Rectal smooth muscle tissue (tissue), 1 donor: ENCODE measurements around the gene AKT2.
"Not testable (repeated sequence)": the region's sequence is repeated elsewhere in the genome, so short reads cannot be mapped to it uniquely, and the experiment has no call there.

ENCODE experiments used
- H3K27ac ChIP-seq: one replicate; pipeline ENCODE4 v1.7.0; 2013; ENCODE audit warnings: low read depth, low read length, inconsistent platforms
- H3K27me3 ChIP-seq: one replicate; pipeline ENCODE4 v1.7.0; 2013; ENCODE audit warnings: low read length; ENCODE audit not compliant: control insufficient read depth, insufficient read depth
- H3K36me3 ChIP-seq: one replicate; pipeline ENCODE4 v1.7.0; 2013; ENCODE audit warnings: low read length; ENCODE audit not compliant: control insufficient read depth, insufficient read depth
- H3K4me1 ChIP-seq: one replicate; pipeline ENCODE4 v1.7.0; 2013; ENCODE audit warnings: low read length; ENCODE audit not compliant: control insufficient read depth, insufficient read depth
- H3K4me3 ChIP-seq: one replicate; pipeline ENCODE4 v1.7.0; 2013; ENCODE audit warnings: low read length
- H3K9ac ChIP-seq: one replicate; pipeline ENCODE4 v1.7.0; 2013; ENCODE audit warnings: low read length

Gene AKT2

DNA sequence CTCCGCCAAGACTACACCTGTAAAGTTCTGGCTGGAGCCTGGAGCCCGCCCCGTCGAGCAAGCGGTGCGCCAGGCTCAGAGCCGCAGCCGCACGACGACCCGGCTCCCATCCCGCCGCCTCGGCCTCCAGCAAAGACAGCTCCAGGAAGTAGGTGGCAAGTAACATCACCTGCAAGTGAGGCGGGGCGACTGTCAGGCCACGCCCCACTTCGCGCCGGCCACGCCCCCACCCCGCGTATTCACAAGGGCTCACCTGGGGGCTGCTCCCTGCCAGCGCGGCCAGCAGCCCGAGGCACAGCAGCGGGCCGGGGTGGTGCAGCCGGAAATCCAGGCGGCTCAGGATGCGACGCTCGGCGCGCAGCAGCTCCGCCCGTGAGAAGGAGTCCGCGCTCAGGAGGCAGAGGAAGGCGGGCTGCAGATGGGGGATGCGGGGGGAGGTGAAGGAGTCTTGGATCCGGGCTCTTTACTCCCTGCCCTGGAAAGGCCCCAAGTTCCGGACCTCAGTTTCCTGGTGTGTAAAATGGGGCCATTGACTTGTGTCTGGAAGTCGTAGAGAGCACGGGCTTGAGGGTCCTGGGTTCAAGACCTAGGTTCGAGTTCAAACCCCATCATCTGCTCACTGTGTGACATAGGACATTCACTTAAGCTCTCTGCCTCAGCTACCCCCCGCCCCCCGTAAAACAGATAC lies 61.9 kb downstream of the AKT2 start:
- H3K4me3 ChIP-seq = no peak overlapping the region

DNA sequence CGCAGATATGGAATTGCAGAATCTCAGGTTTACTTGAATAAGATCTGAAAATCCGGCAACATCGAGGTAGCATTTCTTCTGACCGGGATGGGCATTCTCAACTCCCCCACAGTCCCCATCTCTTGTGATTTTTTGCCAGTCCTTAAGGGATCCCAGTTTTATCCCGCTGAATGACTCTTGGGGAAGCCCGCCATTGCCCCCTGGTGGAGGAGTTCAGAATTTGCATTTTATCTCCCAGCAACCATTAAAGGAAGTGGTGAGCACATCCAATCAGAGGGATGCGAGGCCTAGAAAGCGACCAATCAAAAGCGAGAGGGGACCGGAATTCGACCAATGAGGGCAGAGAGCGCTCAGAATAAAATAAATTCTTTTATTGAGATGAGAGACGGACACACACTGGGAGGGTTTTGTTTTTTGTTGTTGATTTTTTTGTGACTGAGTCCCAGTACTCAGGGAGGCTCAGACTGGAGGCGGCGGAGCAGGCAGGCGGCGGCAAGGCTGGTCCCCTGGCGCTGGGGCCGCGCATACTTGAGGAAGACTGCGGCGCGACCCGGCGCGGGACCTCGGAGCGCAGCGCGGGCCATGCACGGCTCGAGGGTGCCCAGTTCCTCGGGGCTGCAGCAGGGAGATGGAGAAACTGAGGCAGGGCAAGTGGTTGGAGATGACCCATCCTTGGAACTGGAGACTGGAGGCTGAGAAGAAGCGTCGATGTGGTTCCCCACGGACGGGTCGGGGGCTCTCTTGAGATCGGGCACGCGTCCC lies 63.1 kb downstream of the AKT2 start:
- Histone ChIP-seq H3K4me1 (peaks cover 2% of the 10 kb centered on the region), H3K4me3 (no peak overlapping the region), H3K27ac (no peak overlapping the region), H3K36me3 (no peaks in the 10 kb centered on the region), H3K9ac (no peak overlapping the region), H3K27me3 (peaks cover 22% of the 10 kb centered on the region)

More for the DNA sequence above, 61.9 kb downstream of the AKT2 start:
- Histone ChIP-seq H3K4me1 (peaks cover 2% of the 10 kb centered on the region), H3K9ac (no peak overlapping the region), H3K27me3 (peaks cover 16% of the 10 kb centered on the region), H3K36me3 (no peaks in the 10 kb centered on the region), H3K27ac (no peak overlapping the region)

DNA sequence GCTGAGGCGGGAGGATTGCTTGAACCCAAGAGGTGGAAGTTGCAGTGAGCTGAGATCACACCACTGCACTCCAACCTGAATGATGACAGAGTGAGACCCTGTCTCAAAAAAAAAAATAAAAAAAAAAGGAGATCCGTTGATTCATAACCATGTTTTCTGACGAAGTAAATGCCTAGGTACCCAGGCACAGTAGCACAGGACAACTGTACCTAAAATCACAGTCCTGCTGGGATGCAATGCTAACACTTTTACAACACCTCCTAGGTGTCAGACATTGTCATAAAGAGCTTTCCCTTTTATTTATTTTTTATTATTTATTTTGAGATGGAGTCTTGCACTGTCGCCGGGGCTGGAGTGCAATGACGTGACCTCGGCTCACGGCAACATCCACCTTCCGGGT lies 64.5 kb downstream of the AKT2 start:
- H3K4me1 ChIP-seq = no peaks in the 10 kb centered on the region
- no peak overlapping the region for H3K4me3 ChIP-seq
- peaks cover 29% of the 10 kb centered on the region for H3K27me3 ChIP-seq
- no peak overlapping the region for H3K9ac ChIP-seq
- no peaks in the 10 kb centered on the region for H3K36me3 ChIP-seq
- no peak overlapping the region for H3K27ac ChIP-seq

DNA sequence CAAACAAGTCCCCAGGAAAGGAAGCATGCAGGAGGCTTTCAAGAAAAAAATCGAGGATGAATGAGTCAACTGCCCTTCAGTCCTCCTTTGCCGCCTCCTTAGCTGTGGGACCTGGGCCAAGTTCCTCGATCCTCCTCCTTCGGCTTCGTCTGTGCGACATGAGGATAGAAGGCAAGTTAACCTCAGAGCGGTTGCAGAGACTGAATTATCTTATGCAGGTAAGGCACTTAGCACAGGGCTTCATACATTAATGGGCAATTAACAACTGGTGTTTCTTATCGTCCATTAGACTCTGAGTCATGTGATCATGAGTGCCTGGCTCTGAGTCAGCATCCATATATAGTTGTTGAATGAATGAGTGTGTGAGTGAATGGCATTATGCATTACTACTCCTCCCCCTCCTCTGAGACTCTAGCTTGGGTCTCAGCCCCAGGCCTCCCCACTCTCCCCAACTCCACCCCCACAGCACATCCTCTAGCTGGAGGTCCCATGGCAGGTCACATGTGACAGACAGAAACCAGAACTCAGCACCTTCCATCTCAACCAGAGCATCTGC lies 65.3 kb downstream of the AKT2 start:
- Histone ChIP-seq H3K27me3 (peaks cover 24% of the 10 kb centered on the region), H3K36me3 (no peaks in the 10 kb centered on the region), H3K4me1 (no peaks in the 10 kb centered on the region), H3K9ac (no peak overlapping the region), H3K27ac (no peak overlapping the region), H3K4me3 (no peak overlapping the region)

DNA sequence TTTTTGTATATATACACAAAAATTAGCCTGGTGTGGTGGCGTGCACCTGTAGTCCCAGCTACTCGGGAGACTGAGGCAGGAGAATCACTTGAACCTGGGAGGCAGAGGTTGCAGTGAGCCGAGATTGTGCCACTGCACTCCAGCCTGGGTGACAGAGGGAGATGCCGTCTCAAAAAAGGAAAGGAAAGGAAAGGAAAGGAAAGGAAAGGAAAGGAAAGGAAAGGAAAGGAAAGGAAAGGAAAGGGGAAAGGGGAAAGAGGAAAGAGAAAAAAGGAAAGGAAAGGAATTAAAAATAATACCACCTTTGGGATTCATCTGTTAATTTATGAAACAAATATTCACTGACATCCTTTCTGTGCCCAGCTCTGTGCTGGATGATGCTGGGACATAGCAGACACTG lies 66.1 kb downstream of the AKT2 start:
- not testable (repeated sequence) for H3K4me1 ChIP-seq, H3K27ac ChIP-seq, H3K36me3 ChIP-seq, H3K9ac ChIP-seq, H3K4me3 ChIP-seq
- H3K27me3 ChIP-seq = peaks cover 24% of the 10 kb centered on the region

DNA sequence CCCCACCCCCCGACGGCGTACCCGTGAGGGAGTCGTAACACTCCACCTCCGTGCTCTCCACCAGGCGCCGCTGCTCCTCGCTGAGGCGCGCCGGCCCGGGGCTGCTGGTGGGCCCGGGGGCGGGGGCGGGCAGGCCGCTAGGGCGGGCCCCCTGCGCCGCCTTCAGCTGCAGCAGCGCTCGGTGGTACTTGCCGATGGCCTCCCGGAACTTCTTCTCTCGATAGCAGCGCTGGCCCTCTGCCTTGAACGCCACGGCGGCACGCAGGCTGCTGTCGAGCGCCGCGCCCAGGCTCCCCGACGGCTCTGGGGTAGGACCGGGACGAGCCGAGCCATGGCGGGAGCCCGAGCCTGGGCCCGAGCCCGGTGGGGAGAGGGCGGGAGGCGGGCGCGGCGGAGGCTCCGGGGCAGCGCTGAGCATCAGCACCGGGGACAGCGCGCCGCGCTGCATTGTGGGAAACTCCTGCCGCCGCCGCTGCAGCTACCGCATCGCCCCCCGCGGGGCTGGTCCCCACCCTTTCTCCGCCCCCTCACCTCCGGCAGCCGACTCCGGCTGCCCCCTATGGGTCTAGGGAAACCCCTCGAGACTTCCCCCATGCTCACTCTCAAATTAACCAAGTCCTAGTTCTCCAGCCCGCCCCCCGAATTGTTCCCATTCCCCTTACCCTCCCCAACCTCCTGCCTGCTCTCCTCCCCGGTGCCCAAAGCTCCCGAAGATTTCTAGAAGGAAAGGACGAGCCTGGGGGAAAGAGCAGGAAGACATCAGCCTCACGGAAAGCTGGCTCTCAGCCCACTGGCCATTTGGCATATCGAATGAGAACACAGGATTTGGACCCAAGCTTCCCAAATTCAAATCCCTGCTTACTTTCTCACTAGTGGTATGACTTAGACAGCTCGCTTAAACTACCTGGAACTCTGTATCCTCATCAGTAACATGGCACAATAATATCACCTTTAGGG lies 66.9 kb downstream of the AKT2 start, which contains the start of gene TTC9B:
Gene TTC9B, minus strand, starts transcription at position 451 of the 957 bp plus-strand sequence. Its CDS starts 3 bp downstream, at position 448.
- Histone ChIP-seq H3K4me3 (no peak within 1 kb of the TSS), H3K27ac (no peak within 1 kb of the TSS)

DNA sequence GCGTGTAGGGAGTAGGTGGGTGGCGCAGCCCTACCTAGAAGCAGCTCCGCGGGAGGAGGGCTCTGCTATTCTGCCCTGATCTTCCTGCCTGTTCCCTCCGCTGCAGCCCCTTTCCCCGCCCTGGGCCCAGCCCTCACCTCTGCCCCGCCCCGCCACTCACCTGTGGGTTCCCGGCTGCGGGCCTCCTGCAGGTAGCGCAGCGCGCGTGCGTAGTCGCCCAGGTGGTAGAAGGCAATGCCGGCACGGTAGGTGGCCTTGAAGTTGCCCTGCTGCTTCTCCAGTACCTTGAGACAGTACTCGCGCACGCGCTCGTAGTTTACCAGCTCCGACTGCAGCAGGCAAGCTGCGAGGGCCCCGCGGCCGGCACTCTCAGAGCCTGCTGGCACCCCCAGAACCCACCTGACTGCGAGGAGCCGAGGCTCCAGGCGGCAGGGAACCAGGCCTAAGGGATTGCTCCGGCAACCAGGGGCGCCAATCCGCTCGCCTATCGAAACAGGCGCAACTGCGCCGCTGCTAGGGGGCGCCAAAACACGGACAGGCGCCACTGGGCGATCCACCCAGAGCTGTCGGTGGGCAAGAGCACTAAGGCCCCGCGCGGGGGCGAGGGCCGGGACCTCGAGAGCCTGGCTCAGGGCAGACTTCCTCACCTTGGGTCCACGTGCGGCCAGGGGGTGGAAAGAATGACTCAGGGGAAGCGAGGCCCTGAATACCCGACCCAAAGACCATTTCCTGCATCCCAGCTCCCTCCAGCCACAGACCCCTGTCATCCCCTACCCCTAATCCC lies 67.9 kb downstream of the AKT2 start:
- Histone ChIP-seq H3K9ac (no peak overlapping the region), H3K36me3 (peaks cover 2% of the 10 kb centered on the region), H3K4me1 (no peaks in the 10 kb centered on the region), H3K4me3 (no peak overlapping the region), H3K27ac (no peak overlapping the region), H3K27me3 (peaks cover 24% of the 10 kb centered on the region)

More for the DNA sequence above, 66.9 kb downstream of the AKT2 start, which contains the start of gene TTC9B:
- H3K9ac ChIP-seq = no peak within 1 kb of the TSS
- peaks cover 24% of the 10 kb centered on the region for H3K27me3 ChIP-seq
- no peaks in the 10 kb centered on the region for H3K4me1 ChIP-seq
- H3K36me3 ChIP-seq = no peaks in the 10 kb centered on the region

DNA sequence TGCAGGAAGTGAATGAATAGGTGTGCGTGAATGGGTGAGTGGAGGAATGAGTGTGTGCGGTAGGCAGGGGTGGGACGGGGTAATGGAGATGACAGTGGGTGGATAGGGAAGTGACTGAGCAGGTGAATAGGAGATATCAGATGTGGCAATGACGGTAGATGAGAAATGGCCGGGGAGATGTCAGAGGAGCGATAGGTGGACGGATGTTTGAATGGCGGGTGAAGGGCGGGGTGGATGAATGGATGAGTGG lies 68.4 kb downstream of the AKT2 start:
- H3K9ac ChIP-seq = no peak overlapping the region

DNA sequence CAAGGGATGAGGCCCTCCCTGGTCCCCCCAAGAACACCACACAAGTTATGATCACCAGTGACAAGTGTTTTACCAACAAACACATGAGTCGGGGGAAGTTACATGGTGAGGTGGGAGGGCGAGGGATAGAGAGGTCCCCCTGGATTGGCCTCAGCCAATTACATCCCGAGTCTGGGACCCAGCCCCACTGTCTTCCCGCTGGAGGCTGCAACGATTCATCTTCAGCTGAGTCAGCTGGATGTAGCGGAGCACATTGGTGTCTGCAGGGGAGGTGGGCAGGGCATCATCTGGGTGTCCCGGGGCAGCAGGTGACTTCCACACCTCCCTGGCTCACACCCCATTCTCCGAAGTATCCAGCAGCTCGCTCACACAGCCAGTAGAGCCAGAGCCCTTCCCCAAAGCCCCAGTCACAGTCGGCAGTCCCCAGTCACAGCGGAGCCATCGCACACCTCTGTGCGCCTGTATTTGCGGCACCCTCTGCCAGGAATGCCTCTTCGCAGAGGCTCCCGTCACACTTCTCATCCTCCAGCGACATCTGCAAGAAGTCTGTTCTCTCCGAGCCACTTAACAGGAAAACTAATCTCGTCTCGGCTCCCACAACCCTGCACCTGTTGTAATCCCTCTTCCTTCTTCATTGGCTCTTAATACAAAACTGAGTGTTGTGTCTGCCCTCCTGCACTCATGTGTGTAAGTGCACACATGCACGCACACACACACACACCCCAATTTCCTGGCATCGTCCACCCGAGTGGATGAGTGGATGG lies 69.0 kb downstream of the AKT2 start:
- Histone ChIP-seq H3K27ac (no peak overlapping the region), H3K9ac (no peak overlapping the region), H3K27me3 (peaks cover 24% of the 10 kb centered on the region), H3K4me3 (no peak overlapping the region), H3K4me1 (no peaks in the 10 kb centered on the region), H3K36me3 (peaks cover 2% of the 10 kb centered on the region)

More for the DNA sequence above, 68.4 kb downstream of the AKT2 start:
- Histone ChIP-seq H3K27me3 (peaks cover 24% of the 10 kb centered on the region), H3K27ac (no peak overlapping the region), H3K36me3 (peaks cover 2% of the 10 kb centered on the region), H3K4me1 (no peaks in the 10 kb centered on the region), H3K4me3 (no peak overlapping the region)

DNA sequence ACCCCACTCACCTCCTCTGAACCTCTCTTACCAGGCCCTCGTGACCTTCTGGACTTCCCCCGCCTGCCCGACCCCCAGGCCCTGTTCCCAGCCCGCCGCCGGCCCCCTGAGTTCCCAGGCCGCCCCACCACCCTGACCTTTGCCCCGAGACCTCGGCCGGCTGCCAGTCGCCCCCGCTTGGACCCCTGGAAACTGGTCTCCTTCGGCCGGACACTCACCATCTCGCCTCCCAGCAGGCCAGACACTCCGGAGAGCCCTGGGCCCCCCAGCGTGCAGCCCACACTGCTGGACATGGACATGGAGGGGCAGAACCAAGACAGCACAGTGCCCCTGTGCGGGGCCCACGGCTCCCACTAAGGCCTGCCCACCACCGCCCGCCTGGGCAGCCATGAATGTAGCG lies 70.2 kb downstream of the AKT2 start:
- no peak overlapping the region for H3K27ac ChIP-seq
- no peak overlapping the region for H3K4me3 ChIP-seq
- peaks cover 2% of the 10 kb centered on the region for H3K36me3 ChIP-seq
- H3K9ac ChIP-seq = no peak overlapping the region
- no peaks in the 10 kb centered on the region for H3K4me1 ChIP-seq
- peaks cover 24% of the 10 kb centered on the region for H3K27me3 ChIP-seq

DNA sequence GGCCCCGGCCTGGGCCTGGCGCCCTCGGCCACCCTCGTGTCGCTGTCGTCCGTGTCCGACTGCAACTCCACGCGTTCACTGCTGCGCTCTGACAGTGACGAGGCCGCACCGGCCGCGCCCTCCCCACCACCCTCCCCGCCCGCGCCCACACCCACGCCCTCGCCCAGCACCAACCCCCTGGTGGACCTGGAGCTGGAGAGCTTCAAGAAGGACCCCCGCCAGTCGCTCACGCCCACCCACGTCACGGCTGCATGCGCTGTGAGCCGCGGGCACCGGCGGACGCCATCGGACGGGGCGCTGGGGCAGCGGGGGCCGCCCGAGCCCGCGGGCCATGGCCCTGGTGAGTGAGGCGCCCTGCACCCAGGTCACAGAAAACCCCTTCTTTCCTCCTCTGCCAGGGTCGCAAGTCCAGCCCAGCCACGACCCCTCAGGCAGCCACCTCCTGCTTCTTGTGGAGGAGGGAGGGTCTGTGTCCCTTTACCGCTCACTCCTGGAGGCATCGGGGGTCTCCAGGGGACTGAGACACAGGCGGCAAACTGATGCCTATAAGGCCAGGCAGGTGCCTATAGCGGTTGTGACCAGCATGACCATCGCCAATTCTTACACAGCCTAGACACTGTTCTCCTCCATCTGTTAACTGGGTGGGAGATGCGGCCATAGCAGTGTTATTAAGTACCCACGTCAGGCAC lies 71.1 kb downstream of the AKT2 start:
- Histone ChIP-seq H3K9ac (no peak overlapping the region), H3K4me1 (no peaks in the 10 kb centered on the region), H3K27ac (no peak overlapping the region), H3K4me3 (no peak overlapping the region), H3K36me3 (peaks cover 2% of the 10 kb centered on the region), H3K27me3 (peaks cover 18% of the 10 kb centered on the region)
